Vagina (tissue), 2 donors: ENCODE measurements around the gene SOWAHA. TPM values are rescaled to one million over a fixed set of nuclear protein-coding genes. Genes with fewer than 3 reads are reported as not detected.
A peak's percentile ranks its signal among the peaks of the same experiment; 100 is the strongest.

Experiments
- DNase-seq, 2 donors: peaks; one replicate each; pipeline ENCODE4 v3.0.0-alpha.2; 2017; ENCODE audit errors: extremely low spot score in 2 of 2
- H3K27ac ChIP-seq: fragments of 200-600 bp; sonication (generic); one replicate; pipeline ENCODE4 v1.5.1; 2019
- H3K27me3 ChIP-seq: fragments of 200-600 bp; sonication (generic); one replicate; pipeline ENCODE4 v1.5.1; 2019
- H3K36me3 ChIP-seq, 2 donors: fragments of 200-600 bp; sonication (generic); one replicate each; pipeline ENCODE4 v1.5.1; 2017 to 2019
- H3K4me1 ChIP-seq: fragments of 200-600 bp; sonication (generic); one replicate; pipeline ENCODE4 v1.5.1; 2019
- H3K4me3 ChIP-seq, 2 donors: fragments of 200-600 bp; sonication (generic); 1 replicate in 1 of 2; 2 replicates in 1 of 2; pipeline ENCODE4 v1.5.1; 2016 to 2019
- H3K9me3 ChIP-seq: fragments of 200-600 bp; sonication (generic); one replicate; pipeline ENCODE4 v1.5.1; 2019
- POLR2A ChIP-seq, 2 donors: fragments of 450-650 bp; IDR thresholded peaks; one replicate each; pipeline ENCODE4 v1.6.1; 2017; ENCODE audit warnings: antibody characterized with exemption in 2 of 2, mild to moderate bottlenecking in 2 of 2, moderate library complexity in 2 of 2
- POLR2AphosphoS5 ChIP-seq, 2 donors: sonication (generic); formaldehyde crosslinking; IDR thresholded peaks; one replicate each; pipeline ENCODE4 v1.9.0; 2017; ENCODE audit warnings: antibody characterized with exemption in 2 of 2, mild to moderate bottlenecking in 2 of 2, low read depth in 1 of 2; ENCODE audit not compliant: insufficient read depth in 1 of 2
- intact Hi-C: fragments of 100-400 bp; cut with DNase I; formaldehyde crosslinking; loops from one replicate; pipeline ENCODE4 v1.15.1; 2023
- total RNA-seq: library from RNA; depleted of rRNA; stranded (reverse); fragments of >200 nt; gene quantifications from one replicate; pipeline ENCODE4 v1.2.3, GENCODE V29; 2016
- TF ChIP-seq, protein P1 (sequence below), 3 experiments: fragments of 450-650 bp in 2 of 3; fragments of 200-600 bp in 1 of 3; sonication (generic) in 1 of 3; IDR thresholded peaks; one replicate each; pipeline ENCODE4 v1.5.1; 2017 to 2019; ENCODE audit warnings: antibody characterized with exemption in 3 of 3, mild to moderate bottlenecking in 2 of 3, moderate library complexity in 2 of 3

Gene SOWAHA
- total RNA-seq, 1 donor from 2014 or later, result not detected

- Histone ChIP-seq H3K27me3 (no peaks in the 10 kb centered on the region), H3K27ac (no peak overlapping the region), H3K9me3 (no peaks in the 10 kb centered on the region), H3K4me3 (no peak overlapping the region), H3K36me3 (no peaks in the 10 kb centered on the region), H3K4me1 (peaks cover 87% of the 10 kb centered on the region)
- TF ChIP-seq POLR2AphosphoS5 (IDR thresholded peaks at IDR 0.05; ENCODE audit: insufficient read depth in 1 of 2, low read depth in 1 of 2) (no peak), POLR2A (IDR thresholded peaks at IDR 0.05) (no peak)
- TF ChIP-seq, protein P1, sequence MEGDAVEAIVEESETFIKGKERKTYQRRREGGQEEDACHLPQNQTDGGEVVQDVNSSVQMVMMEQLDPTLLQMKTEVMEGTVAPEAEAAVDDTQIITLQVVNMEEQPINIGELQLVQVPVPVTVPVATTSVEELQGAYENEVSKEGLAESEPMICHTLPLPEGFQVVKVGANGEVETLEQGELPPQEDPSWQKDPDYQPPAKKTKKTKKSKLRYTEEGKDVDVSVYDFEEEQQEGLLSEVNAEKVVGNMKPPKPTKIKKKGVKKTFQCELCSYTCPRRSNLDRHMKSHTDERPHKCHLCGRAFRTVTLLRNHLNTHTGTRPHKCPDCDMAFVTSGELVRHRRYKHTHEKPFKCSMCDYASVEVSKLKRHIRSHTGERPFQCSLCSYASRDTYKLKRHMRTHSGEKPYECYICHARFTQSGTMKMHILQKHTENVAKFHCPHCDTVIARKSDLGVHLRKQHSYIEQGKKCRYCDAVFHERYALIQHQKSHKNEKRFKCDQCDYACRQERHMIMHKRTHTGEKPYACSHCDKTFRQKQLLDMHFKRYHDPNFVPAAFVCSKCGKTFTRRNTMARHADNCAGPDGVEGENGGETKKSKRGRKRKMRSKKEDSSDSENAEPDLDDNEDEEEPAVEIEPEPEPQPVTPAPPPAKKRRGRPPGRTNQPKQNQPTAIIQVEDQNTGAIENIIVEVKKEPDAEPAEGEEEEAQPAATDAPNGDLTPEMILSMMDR (IDR thresholded peaks at IDR 0.05), result no peak
- no peak for DNase-seq
- intact Hi-C loops, result no loop called here
Measured at GRCh38 chr5:132771503-132771998, 41.6 kb upstream of the SOWAHA start.

- Histone ChIP-seq H3K36me3 (no peaks in the 10 kb centered on the region), H3K9me3 (no peaks in the 10 kb centered on the region), H3K27ac (peak overlapping the region; percentile 32), H3K27me3 (no peaks in the 10 kb centered on the region), H3K4me3 (no peak overlapping the region), H3K4me1 (peaks cover 79% of the 10 kb centered on the region)
- DNase-seq, result no peak
- intact Hi-C loops, result no loop called here
- TF ChIP-seq, protein P1 (IDR thresholded peaks at IDR 0.05), result no peak
- TF ChIP-seq POLR2AphosphoS5 (IDR thresholded peaks at IDR 0.05; ENCODE audit: insufficient read depth in 1 of 2, low read depth in 1 of 2) (no peak), POLR2A (IDR thresholded peaks at IDR 0.05) (no peak)
Measured at GRCh38 chr5:132772291-132773070, 40.6 kb upstream of the SOWAHA start.

DNA sequence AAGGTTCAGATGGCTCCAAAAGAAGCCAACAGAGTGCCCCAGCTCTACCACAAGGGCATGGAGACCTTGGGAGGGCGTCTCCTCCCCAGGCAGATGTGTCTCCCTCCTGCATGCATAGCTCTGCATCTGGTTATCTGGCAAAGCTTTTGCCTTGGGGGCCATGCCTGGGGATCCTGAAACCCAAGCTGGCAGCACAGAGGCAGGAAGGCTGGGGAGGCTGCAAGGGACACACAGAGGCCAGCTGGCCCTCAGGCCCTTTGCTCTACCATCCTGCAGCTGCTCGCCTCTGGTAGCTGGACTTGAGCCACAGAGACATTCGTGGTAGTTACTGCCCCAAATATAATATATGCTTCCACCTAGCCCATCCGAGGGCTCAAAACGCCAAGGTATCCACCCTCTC, 40.0 kb upstream of the SOWAHA start:
- no peaks in the 10 kb centered on the region for H3K36me3 ChIP-seq
- no peak for TF ChIP-seq POLR2AphosphoS5 (IDR thresholded peaks at IDR 0.05; ENCODE audit: insufficient read depth in 1 of 2, low read depth in 1 of 2)
- TF ChIP-seq POLR2A (IDR thresholded peaks at IDR 0.05), result no peak
- TF ChIP-seq, protein P1 (IDR thresholded peaks at IDR 0.05), result no peak
- no peaks in the 10 kb centered on the region for H3K9me3 ChIP-seq
- H3K4me3 ChIP-seq, result no peak overlapping the region
- DNase-seq, result no peak
- H3K27me3 ChIP-seq, result no peaks in the 10 kb centered on the region
- intact Hi-C loops, result no loop called here
- peak overlapping the region; percentile 32 for H3K27ac ChIP-seq
- H3K4me1 ChIP-seq, result peaks cover 79% of the 10 kb centered on the region

GRCh38 chr5:132773601-132774355, 39.3 kb upstream of the SOWAHA start:
- TF ChIP-seq, protein P1 (IDR thresholded peaks at IDR 0.05), result no peak
- no peak for TF ChIP-seq POLR2A (IDR thresholded peaks at IDR 0.05)
- no peak for TF ChIP-seq POLR2AphosphoS5 (IDR thresholded peaks at IDR 0.05; ENCODE audit: insufficient read depth in 1 of 2, low read depth in 1 of 2)
- intact Hi-C loops, result no loop called here
- Histone ChIP-seq H3K4me1 (peaks cover 77% of the 10 kb centered on the region), H3K27ac (no peak overlapping the region), H3K9me3 (no peaks in the 10 kb centered on the region), H3K27me3 (no peaks in the 10 kb centered on the region), H3K4me3 (no peak overlapping the region), H3K36me3 (no peaks in the 10 kb centered on the region)
- no peak for DNase-seq
